Common myeloid progenitor, CD34-positive (primary cell): ENCODE results near the gene ATG10.
"Not testable (repeated sequence)": the region's sequence is repeated elsewhere in the genome, so short reads cannot be mapped to it uniquely, and the experiment has no call there.

ENCODE experiments used
- CTCF ChIA-PET: fragments of 350-600 bp; sonication (Branson Sonifier 250); formaldehyde crosslinking; loops from one replicate; lab custom pipeline; 2021; ENCODE audit warnings: antibody characterized with exemption; lab: Charles Lee
- POLR2A ChIA-PET: fragments of 350-600 bp; sonication (Branson Sonifier 250); formaldehyde crosslinking; loops from one replicate; lab custom pipeline; 2021; ENCODE audit warnings: antibody characterized with exemption; lab: Charles Lee
- DNase-seq, 3 donors: peaks; one replicate each; pipeline versions ENCODE4 v3.0.0 to v3.0.0-alpha.2; 2013
- H3K27ac ChIP-seq, 2 experiments: 1 replicate in 1 of 2; 2 replicates in 1 of 2; pipeline ENCODE4 v1.7.0; 2013; ENCODE audit warnings: inconsistent platforms in 2 of 2, low read length in 2 of 2, mild to moderate bottlenecking in 2 of 2, low read depth in 1 of 2, moderate library complexity in 1 of 2; ENCODE audit not compliant: severe bottlenecking in 2 of 2, insufficient read depth in 1 of 2, poor library complexity in 1 of 2
- H3K27me3 ChIP-seq, 5 experiments: replicated peaks in 2 of 5; 1 replicate in 3 of 5; 2 replicates in 2 of 5; pipeline versions ENCODE4 v1.6.1 to v1.7.0; 2013; ENCODE audit warnings: low read length in 4 of 5, mild to moderate bottlenecking in 2 of 5, moderate library complexity in 2 of 5, inconsistent platforms in 1 of 5; ENCODE audit not compliant: insufficient read depth in 5 of 5, control insufficient read depth in 4 of 5
- H3K36me3 ChIP-seq, 4 experiments: 1 replicate in 2 of 4; 2 replicates in 2 of 4; pipeline versions ENCODE4 v1.6.1 to v1.7.0; 2013; ENCODE audit warnings: low read length in 3 of 4, control low read depth in 1 of 4, mild to moderate bottlenecking in 1 of 4; ENCODE audit not compliant: control insufficient read depth in 4 of 4, insufficient read depth in 4 of 4
- H3K4me1 ChIP-seq, 4 experiments: 1 replicate in 3 of 4; 2 replicates in 1 of 4; pipeline versions ENCODE4 v1.6.1 to v1.7.1; 2013; ENCODE audit warnings: low read length in 3 of 4, mild to moderate bottlenecking in 3 of 4, control low read depth in 1 of 4, inconsistent platforms in 1 of 4, moderate library complexity in 1 of 4; ENCODE audit not compliant: control insufficient read depth in 4 of 4, insufficient read depth in 4 of 4; ENCODE audit errors: control extremely low read depth in 1 of 4
- H3K4me3 ChIP-seq, 7 experiments: 1 replicate in 4 of 7; 2 replicates in 3 of 7; pipeline versions ENCODE4 v1.5.1 to v1.7.0; 2013; ENCODE audit warnings: mild to moderate bottlenecking in 7 of 7, low read length in 6 of 7, moderate library complexity in 6 of 7, inconsistent platforms in 2 of 7, low read depth in 2 of 7, control low read depth in 1 of 7; ENCODE audit not compliant: insufficient read depth in 4 of 7, control insufficient read depth in 1 of 7; ENCODE audit errors: extremely low read depth in 1 of 7
- H3K9me3 ChIP-seq, 5 experiments: 1 replicate in 4 of 5; 2 replicates in 1 of 5; pipeline versions ENCODE4 v1.6.1 to v1.7.1; 2013; ENCODE audit warnings: low read length in 4 of 5, mild to moderate bottlenecking in 2 of 5, inconsistent platforms in 1 of 5, low read depth in 1 of 5, moderate library complexity in 1 of 5; ENCODE audit not compliant: control insufficient read depth in 4 of 5, insufficient read depth in 2 of 5; ENCODE audit errors: control extremely low read depth in 1 of 5
- WGBS: methylation state at CpG from one replicate; pipeline ENCODE4 v1.1.5; 2013; ENCODE audit not compliant: insufficient coverage; 5-methylcytosine and 5-hydroxymethylcytosine counted together

ATG10 gene

DNA sequence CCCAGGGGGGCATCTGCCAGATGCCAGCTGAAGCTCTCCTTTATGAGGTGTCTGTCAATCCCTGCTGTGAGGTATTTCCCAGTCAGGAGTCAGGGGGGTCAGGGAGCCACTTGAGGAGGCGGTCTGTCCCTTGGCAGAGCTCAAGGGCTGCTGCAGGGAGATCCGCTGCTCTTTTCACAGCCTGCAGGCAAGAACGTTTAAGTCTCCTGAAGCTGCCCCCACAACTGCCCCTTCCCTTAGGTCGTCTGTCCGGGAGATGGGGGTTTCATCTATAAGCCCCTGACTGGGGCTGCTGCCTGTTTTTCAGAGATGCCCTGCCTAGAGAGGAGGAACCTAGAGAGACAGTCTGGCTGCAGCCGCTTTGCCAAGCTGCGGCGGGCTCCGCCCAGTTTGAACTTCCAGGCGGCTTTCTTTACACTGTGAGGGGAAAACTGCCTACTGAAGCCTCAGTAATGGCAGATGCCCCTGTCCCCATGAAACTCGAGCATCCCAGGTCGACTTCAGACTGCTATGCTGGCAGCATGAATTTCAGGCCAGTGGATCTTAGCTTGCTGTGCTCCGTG is 158.0 kb downstream of the ATG10 start:
- Histone ChIP-seq H3K36me3 (no peaks in the 10 kb centered on the region), H3K4me1 (no peaks in the 10 kb centered on the region), H3K9me3 (peaks cover 0 to 8% (median 0%) of the 10 kb centered on the region in 5 experiments), H3K27ac (no peak overlapping the region), H3K4me3 (no peak overlapping the region), H3K27me3 (no peaks in the 10 kb centered on the region)
- ChIA-PET CTCF (no interaction called here), POLR2A (no interaction called here)
- over 99% methylated on average over 13 of the region's 13 CpGs for WGBS
- no peak for DNase-seq

DNA sequence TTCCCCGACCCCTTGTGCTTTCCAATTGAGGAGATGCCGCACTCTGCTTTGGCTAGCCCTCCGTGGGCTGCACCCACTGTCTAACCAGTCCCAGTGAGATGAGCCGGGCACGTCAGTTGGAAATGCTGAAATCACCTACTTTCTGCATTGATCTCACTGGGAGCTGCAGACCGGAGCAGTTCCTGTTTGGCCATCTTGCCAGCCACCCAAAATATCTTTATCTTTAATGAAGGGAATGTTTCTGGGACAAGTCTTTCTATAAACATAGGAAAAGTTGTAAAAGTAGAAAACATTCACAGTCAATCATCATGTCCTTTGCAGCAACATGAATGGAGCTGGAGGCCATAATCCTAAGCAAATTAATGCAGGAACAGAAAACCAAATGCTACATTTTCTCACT is 158.8 kb downstream of the ATG10 start:
- WGBS, result 98% methylated on average over 5 of the region's 6 CpGs
- POLR2A ChIA-PET, result no interaction called here

GRCh38 chr5:82137205-82137604 is 165.4 kb downstream of the ATG10 start:
- Histone ChIP-seq H3K4me3 (no peak overlapping the region), H3K27ac (no peak overlapping the region), H3K27me3 (no peaks in the 10 kb centered on the region), H3K4me1 (no peaks in the 10 kb centered on the region), H3K9me3 (peaks cover 0 to 19% (median 9%) of the 10 kb centered on the region in 5 experiments), H3K36me3 (peaks cover 0 to 6% (median under 1%) of the 10 kb centered on the region in 4 experiments)
- ChIA-PET CTCF (interaction anchor here (1.1 kb wide), 1 partner anchor 21 kb away, joined by 4 read pairs; no protein-coding TSS in a partner anchor), POLR2A (no interaction called here)
- WGBS, result 100% methylated on average over 4 of the region's 5 CpGs
- no peak for DNase-seq

More for the DNA sequence above, 158.8 kb downstream of the ATG10 start:
- Histone ChIP-seq H3K36me3 (no peaks in the 10 kb centered on the region), H3K9me3 (peaks cover 0 to 8% (median 0%) of the 10 kb centered on the region in 5 experiments), H3K4me3 (no peak overlapping the region), H3K4me1 (no peaks in the 10 kb centered on the region), H3K27me3 (no peaks in the 10 kb centered on the region), H3K27ac (no peak overlapping the region)
- CTCF ChIA-PET, result no interaction called here
- no peak for DNase-seq

DNA sequence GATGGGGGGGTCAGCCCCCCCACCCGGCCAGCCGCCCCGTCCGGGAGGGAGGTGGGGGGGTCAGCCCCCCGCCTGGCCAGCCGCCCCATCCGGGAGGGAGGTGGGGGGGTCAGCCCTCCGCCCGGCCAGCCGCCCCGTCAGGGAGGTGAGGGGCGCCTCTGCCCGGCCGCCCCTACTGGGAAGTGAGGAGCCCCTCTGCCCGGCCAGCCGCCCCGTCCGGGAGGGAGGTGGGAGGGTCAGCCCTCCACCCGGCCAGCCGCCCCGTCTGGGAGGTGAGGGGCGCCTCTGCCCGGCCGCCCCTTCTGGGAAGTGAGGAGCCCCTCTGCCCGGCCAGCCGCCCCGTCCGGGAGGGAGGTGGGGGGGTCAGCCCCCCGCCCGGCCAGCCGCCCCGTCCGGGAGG is 168.0 kb downstream of the ATG10 start:
- H3K27me3 ChIP-seq, DNase-seq, H3K4me1 ChIP-seq, POLR2A ChIA-PET, H3K4me3 ChIP-seq, CTCF ChIA-PET, H3K36me3 ChIP-seq, H3K27ac ChIP-seq: not testable (repeated sequence)
- peaks cover 6 to 22% (median 9%) of the 10 kb centered on the region in 5 experiments for H3K9me3 ChIP-seq
- no CpG with 5 or more reads among the region's 33 CpGs for WGBS

DNA sequence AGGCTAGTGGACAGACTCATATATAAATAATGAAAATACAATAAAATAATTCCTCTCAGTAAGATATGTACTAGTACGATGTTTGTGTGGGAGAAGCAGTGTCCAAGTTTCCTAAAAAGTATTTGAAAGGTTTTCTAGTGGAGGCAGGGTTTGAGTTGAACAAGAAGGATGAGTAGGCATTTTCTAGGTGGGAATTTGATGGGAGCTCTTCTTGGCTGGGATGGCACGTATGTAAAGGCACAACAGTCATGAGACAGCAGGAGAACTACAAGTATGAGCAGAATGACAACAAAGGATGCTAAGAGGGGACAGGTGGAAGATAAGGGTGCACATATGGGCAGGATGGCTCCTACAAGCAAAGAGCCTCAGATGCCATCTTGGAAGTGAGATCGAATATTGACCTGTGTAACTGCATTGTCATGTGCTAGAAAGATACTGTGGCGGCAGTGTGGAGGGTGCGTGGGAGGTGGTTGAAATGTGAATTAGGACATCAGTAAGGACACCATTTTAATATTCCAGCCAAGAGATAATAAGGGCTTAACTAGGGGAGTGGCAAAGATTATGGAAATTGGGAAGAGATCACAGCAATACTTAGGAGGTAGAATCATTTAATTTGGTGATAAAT is 170.5 kb downstream of the ATG10 start:
- H3K4me1 ChIP-seq, result no peaks in the 10 kb centered on the region
- peaks cover 0 to 5% (median under 1%) of the 10 kb centered on the region in 4 experiments for H3K36me3 ChIP-seq
- no peak for DNase-seq
- peaks cover 4 to 14% (median 6%) of the 10 kb centered on the region in 5 experiments for H3K9me3 ChIP-seq
- POLR2A ChIA-PET, result interaction anchor here (0.6 kb wide), 2 partner anchors 166 to 1662 kb away, joined by 3 to 5 read pairs; no protein-coding TSS in a partner anchor
- 100% methylated on average over 3 of the region's 5 CpGs for WGBS
- CTCF ChIA-PET, result interaction anchor here (0.6 to 1.3 kb wide), 4 partner anchors 11 to 632 kb away, joined by 4 to 7 read pairs (median 4); no protein-coding TSS in a partner anchor
- H3K27ac ChIP-seq, result no peak overlapping the region
- no peak overlapping the region for H3K4me3 ChIP-seq
- no peaks in the 10 kb centered on the region for H3K27me3 ChIP-seq

DNA sequence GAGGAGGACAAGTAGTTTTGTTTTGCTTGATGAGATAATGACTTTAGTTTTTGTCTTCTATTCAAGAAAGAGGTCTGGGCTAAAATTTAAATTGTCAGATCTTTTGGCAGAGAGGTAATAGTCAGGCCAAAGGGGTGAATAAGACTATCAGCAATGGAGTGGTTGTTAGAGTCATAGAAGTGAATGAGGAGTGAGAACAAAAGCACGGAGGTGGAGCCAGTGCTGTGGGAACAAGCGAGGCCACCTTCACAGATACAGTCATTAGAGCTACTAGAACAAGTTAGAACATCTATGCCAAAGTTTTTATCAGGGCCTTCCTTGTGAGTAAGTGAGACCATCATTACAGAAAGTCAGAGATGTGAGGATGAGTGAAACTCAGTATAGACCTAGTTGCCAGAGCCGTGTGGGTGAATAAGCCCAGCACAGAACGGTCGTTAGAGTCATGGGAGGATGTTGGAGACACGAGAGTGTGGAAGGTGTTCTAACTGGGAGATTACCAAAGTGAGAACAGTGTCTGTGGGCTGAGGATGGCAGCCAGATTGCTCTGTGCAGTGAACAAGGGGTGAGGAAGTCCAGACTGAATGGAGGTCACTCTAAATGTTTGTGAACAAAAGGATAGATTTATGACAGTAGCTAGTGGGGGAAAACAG is 171.2 kb downstream of the ATG10 start:
- no peaks in the 10 kb centered on the region for H3K4me1 ChIP-seq
- H3K27ac ChIP-seq, result no peak overlapping the region
- H3K9me3 ChIP-seq, result peaks cover 4 to 11% (median 5%) of the 10 kb centered on the region in 5 experiments
- H3K27me3 ChIP-seq, result no peaks in the 10 kb centered on the region
- POLR2A ChIA-PET, result no interaction called here
- 100% methylated on average over 4 of the region's 6 CpGs for WGBS
- DNase-seq, result no peak
- no peaks in the 10 kb centered on the region for H3K36me3 ChIP-seq
- CTCF ChIA-PET, result no interaction called here
- no peak overlapping the region for H3K4me3 ChIP-seq
